ENCODE data around the gene SEMA4B.

Gene SEMA4B

GRCh38 chr15:90210593-90210992 is 9.5 kb downstream of the SEMA4B start:
- Histone ChIP-seq H3K4me3 (ENCODE audit: low read depth, low read length) (no peak overlapping the region), H3K4me1 (ENCODE audit: control insufficient read depth, insufficient read depth, low read length, unreplicated experiment) (peaks cover 17% of the 10 kb centered on the region), H3K79me2 (ENCODE audit: control insufficient read depth, insufficient read depth, low read length, unreplicated experiment) (peaks cover 2% of the 10 kb centered on the region), H3K27me3 (ENCODE audit: insufficient read depth, low read length) (no peaks in the 10 kb centered on the region), H2AFZ (ENCODE audit: low read length, unreplicated experiment) (no peak overlapping the region), H3K36me3 (ENCODE audit: insufficient read depth, low read length) (no peaks in the 10 kb centered on the region), H3K27ac (ENCODE audit: low read depth, low read length) (no peak overlapping the region)

- H3K36me3 ChIP-seq (ENCODE audit: insufficient read depth, low read length): no peaks in the 10 kb centered on the region
Observed at GRCh38 chr15:90211009-90211408, 9.9 kb downstream of the SEMA4B start.

GRCh38 chr15:90211440-90212143 is 10.5 kb downstream of the SEMA4B start:
- no peak overlapping the region for H2AFZ ChIP-seq (ENCODE audit: low read length, unreplicated experiment)
- no peak overlapping the region for H3K4me3 ChIP-seq (ENCODE audit: low read depth, low read length)
- H3K27ac ChIP-seq (ENCODE audit: low read depth, low read length): peak overlapping the region; percentile 41; the same call in 1 of the 2 replicates
- no peaks in the 10 kb centered on the region for H3K36me3 ChIP-seq (ENCODE audit: insufficient read depth, low read length)
- peaks cover 2% of the 10 kb centered on the region for H3K79me2 ChIP-seq (ENCODE audit: control insufficient read depth, insufficient read depth, low read length, unreplicated experiment)
- peaks cover 17% of the 10 kb centered on the region for H3K4me1 ChIP-seq (ENCODE audit: control insufficient read depth, insufficient read depth, low read length, unreplicated experiment)
- no peaks in the 10 kb centered on the region for H3K27me3 ChIP-seq (ENCODE audit: insufficient read depth, low read length)

More at GRCh38 chr15:90211009-90211408, 9.9 kb downstream of the SEMA4B start:
- Histone ChIP-seq H3K27me3 (ENCODE audit: insufficient read depth, low read length) (no peaks in the 10 kb centered on the region), H2AFZ (ENCODE audit: low read length, unreplicated experiment) (no peak overlapping the region), H3K4me1 (ENCODE audit: control insufficient read depth, insufficient read depth, low read length, unreplicated experiment) (peaks cover 17% of the 10 kb centered on the region), H3K27ac (ENCODE audit: low read depth, low read length) (no peak overlapping the region), H3K4me3 (ENCODE audit: low read depth, low read length) (no peak overlapping the region), H3K79me2 (ENCODE audit: control insufficient read depth, insufficient read depth, low read length, unreplicated experiment) (peaks cover 2% of the 10 kb centered on the region)

GRCh38 chr15:90212221-90213098 is 11.3 kb downstream of the SEMA4B start:
- H3K36me3 ChIP-seq (ENCODE audit: insufficient read depth, low read length): no peaks in the 10 kb centered on the region
- no peak overlapping the region for H3K4me3 ChIP-seq (ENCODE audit: low read depth, low read length)
- H2AFZ ChIP-seq (ENCODE audit: low read length, unreplicated experiment): no peak overlapping the region
- H3K27ac ChIP-seq (ENCODE audit: low read depth, low read length): no peak overlapping the region
- peaks cover 2% of the 10 kb centered on the region for H3K79me2 ChIP-seq (ENCODE audit: control insufficient read depth, insufficient read depth, low read length, unreplicated experiment)
- H3K4me1 ChIP-seq (ENCODE audit: control insufficient read depth, insufficient read depth, low read length, unreplicated experiment): peaks cover 17% of the 10 kb centered on the region
- H3K27me3 ChIP-seq (ENCODE audit: insufficient read depth, low read length): no peaks in the 10 kb centered on the region

GRCh38 chr15:90213122-90213817 is 12.1 kb downstream of the SEMA4B start:
- Histone ChIP-seq H3K27me3 (ENCODE audit: insufficient read depth, low read length) (no peaks in the 10 kb centered on the region), H2AFZ (ENCODE audit: low read length, unreplicated experiment) (no peak overlapping the region), H3K36me3 (ENCODE audit: insufficient read depth, low read length) (no peaks in the 10 kb centered on the region), H3K4me1 (ENCODE audit: control insufficient read depth, insufficient read depth, low read length, unreplicated experiment) (peaks cover 17% of the 10 kb centered on the region), H3K79me2 (ENCODE audit: control insufficient read depth, insufficient read depth, low read length, unreplicated experiment) (peaks cover 2% of the 10 kb centered on the region), H3K4me3 (ENCODE audit: low read depth, low read length) (no peak overlapping the region), H3K27ac (ENCODE audit: low read depth, low read length) (no peak overlapping the region)

GRCh38 chr15:90213818-90214204 is 12.7 kb downstream of the SEMA4B start:
- peaks cover 2% of the 10 kb centered on the region for H3K79me2 ChIP-seq (ENCODE audit: control insufficient read depth, insufficient read depth, low read length, unreplicated experiment)
- H3K27ac ChIP-seq (ENCODE audit: low read depth, low read length): no peak overlapping the region
- no peak overlapping the region for H2AFZ ChIP-seq (ENCODE audit: low read length, unreplicated experiment)
- H3K4me3 ChIP-seq (ENCODE audit: low read depth, low read length): no peak overlapping the region
- H3K36me3 ChIP-seq (ENCODE audit: insufficient read depth, low read length): no peaks in the 10 kb centered on the region
- no peaks in the 10 kb centered on the region for H3K27me3 ChIP-seq (ENCODE audit: insufficient read depth, low read length)
- H3K4me1 ChIP-seq (ENCODE audit: control insufficient read depth, insufficient read depth, low read length, unreplicated experiment): peaks cover 17% of the 10 kb centered on the region

GRCh38 chr15:90214553-90215196 is 13.5 kb downstream of the SEMA4B start:
- Histone ChIP-seq H3K27ac (ENCODE audit: low read depth, low read length) (no peak overlapping the region), H3K79me2 (ENCODE audit: control insufficient read depth, insufficient read depth, low read length, unreplicated experiment) (peaks cover 2% of the 10 kb centered on the region), H3K4me3 (ENCODE audit: low read depth, low read length) (no peak overlapping the region), H3K36me3 (ENCODE audit: insufficient read depth, low read length) (no peaks in the 10 kb centered on the region), H3K4me1 (ENCODE audit: control insufficient read depth, insufficient read depth, low read length, unreplicated experiment) (peaks cover 17% of the 10 kb centered on the region), H3K27me3 (ENCODE audit: insufficient read depth, low read length) (no peaks in the 10 kb centered on the region), H2AFZ (ENCODE audit: low read length, unreplicated experiment) (no peak overlapping the region)

- Histone ChIP-seq H3K36me3 (ENCODE audit: insufficient read depth, low read length) (no peaks in the 10 kb centered on the region), H3K4me3 (ENCODE audit: low read depth, low read length) (no peak overlapping the region), H3K27ac (ENCODE audit: low read depth, low read length) (no peak overlapping the region), H2AFZ (ENCODE audit: low read length, unreplicated experiment) (no peak overlapping the region), H3K79me2 (ENCODE audit: control insufficient read depth, insufficient read depth, low read length, unreplicated experiment) (no peaks in the 10 kb centered on the region), H3K4me1 (ENCODE audit: control insufficient read depth, insufficient read depth, low read length, unreplicated experiment) (peaks cover 4% of the 10 kb centered on the region), H3K27me3 (ENCODE audit: insufficient read depth, low read length) (no peaks in the 10 kb centered on the region)
Observed at GRCh38 chr15:90217671-90218394, 16.7 kb downstream of the SEMA4B start.

- H3K4me3 ChIP-seq (ENCODE audit: low read depth, low read length): no peak overlapping the region
- no peaks in the 10 kb centered on the region for H3K27me3 ChIP-seq (ENCODE audit: insufficient read depth, low read length)
- H3K27ac ChIP-seq (ENCODE audit: low read depth, low read length): no peak overlapping the region
- no peaks in the 10 kb centered on the region for H3K36me3 ChIP-seq (ENCODE audit: insufficient read depth, low read length)
- H2AFZ ChIP-seq (ENCODE audit: low read length, unreplicated experiment): no peak overlapping the region
- no peaks in the 10 kb centered on the region for H3K79me2 ChIP-seq (ENCODE audit: control insufficient read depth, insufficient read depth, low read length, unreplicated experiment)
- H3K4me1 ChIP-seq (ENCODE audit: control insufficient read depth, insufficient read depth, low read length, unreplicated experiment): peaks cover 4% of the 10 kb centered on the region
Observed at GRCh38 chr15:90219421-90220141, 18.5 kb downstream of the SEMA4B start.

Measured in ACC112 (cell line).